GM12864 (cell line): ENCODE data around the gene CARMIL1.

ENCODE experiments used
- DNase-seq: peaks from one replicate; pipeline ENCODE4 v3.0.0-alpha.2; 2011; ENCODE audit warnings: low read depth
- H3K4me3 ChIP-seq: 2 replicates; pipeline ENCODE4 v1.5.1; 2011; ENCODE audit warnings: mild to moderate bottlenecking, low read depth, low read length, control low read depth
- CTCF ChIP-seq: IDR thresholded peaks from 2 replicates; pipeline ENCODE4 v1.5.1; 2011; ENCODE audit warnings: low read depth, mild to moderate bottlenecking, moderate library complexity, low read length, control low read depth, inconsistent platforms; ENCODE audit errors: missing control alignments

The CARMIL1 gene

GRCh38 chr6:25511376-25511775 lies 232.2 kb downstream of the CARMIL1 start:
- no peak for DNase-seq
- TF ChIP-seq CTCF: no peak
- no peak overlapping the region for H3K4me3 ChIP-seq

DNA sequence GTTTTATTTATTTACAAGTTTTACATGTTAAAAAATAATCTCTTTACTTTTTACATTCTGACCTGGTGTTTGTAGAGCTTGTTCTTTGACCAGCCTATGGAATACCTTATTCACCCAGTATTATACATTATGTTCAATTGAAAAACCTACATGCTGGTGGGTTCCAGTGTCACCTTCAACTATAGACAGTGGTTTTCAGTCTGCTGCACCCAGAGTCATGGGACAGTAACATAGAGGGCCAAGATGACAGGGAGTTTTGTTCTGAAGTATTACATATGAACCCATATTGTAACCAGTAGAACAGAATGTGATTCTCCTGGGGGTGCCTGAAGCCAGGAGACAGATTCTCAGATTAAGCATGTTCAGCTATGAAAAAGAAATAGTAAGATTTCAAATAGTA lies 233.4 kb downstream of the CARMIL1 start:
- DNase-seq: no peak
- no peak for TF ChIP-seq CTCF

DNA sequence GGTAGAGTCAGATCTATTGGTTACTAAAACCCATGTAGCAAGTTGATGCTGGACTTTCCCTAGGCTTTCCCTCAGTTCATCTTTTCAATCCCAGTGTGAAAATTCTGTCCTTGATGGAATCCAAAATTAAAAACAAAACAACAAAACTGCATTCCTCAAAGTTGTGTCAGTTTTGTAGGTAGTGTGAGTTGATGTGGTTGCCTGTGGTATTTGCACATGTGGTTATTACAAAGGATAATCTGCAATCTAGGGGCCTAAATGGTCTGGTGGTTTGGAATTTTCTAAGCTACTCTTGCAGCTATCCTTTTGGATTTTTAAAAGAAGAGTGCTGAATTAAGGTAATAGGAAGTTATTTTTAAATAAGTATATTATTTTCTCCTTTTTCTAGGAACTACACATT lies 240.7 kb downstream of the CARMIL1 start:
- no peak overlapping the region for H3K4me3 ChIP-seq
- no peak for TF ChIP-seq CTCF
- DNase-seq: no peak

More for the DNA sequence above, 233.4 kb downstream of the CARMIL1 start:
- no peak overlapping the region for H3K4me3 ChIP-seq

GRCh38 chr6:25524542-25524941 lies 245.4 kb downstream of the CARMIL1 start:
- no peak overlapping the region for H3K4me3 ChIP-seq
- no peak for DNase-seq
- no peak for TF ChIP-seq CTCF

- no peak overlapping the region for H3K4me3 ChIP-seq
- no peak for DNase-seq
- TF ChIP-seq CTCF: no peak
Observed at GRCh38 chr6:25525078-25525477, 245.9 kb downstream of the CARMIL1 start.

GRCh38 chr6:25534942-25535631 lies 255.9 kb downstream of the CARMIL1 start:
- H3K4me3 ChIP-seq: no peak overlapping the region
- no peak for TF ChIP-seq CTCF
- DNase-seq: no peak

GRCh38 chr6:25535632-25536225 lies 256.6 kb downstream of the CARMIL1 start:
- no peak for TF ChIP-seq CTCF
- DNase-seq: no peak
- no peak overlapping the region for H3K4me3 ChIP-seq
